ENCODE data around the gene NFE2L1.

- no peak for TF ChIP-seq ETV6 (IDR thresholded peaks at IDR 0.05; ENCODE audit: borderline replicate concordance in 1 of 2, low read depth in 2 of 2, low read length in 1 of 2)
- no peak for TF ChIP-seq ETV6 (CRISPR knock-in tag; IDR thresholded peaks at IDR 0.05; ENCODE audit: borderline replicate concordance)
- no peak for TF ChIP-seq NR4A1 (CRISPR knock-in tag; IDR thresholded peaks at IDR 0.05)
- TF ChIP-seq NR4A1 (tag; IDR thresholded peaks at IDR 0.05) = no peak
- TF ChIP-seq ETS1 (conservative IDR thresholded peaks at IDR 0.05; ENCODE audit: control insufficient read depth, low read depth, low read length) = no peak
- TF ChIP-seq, protein P1, sequence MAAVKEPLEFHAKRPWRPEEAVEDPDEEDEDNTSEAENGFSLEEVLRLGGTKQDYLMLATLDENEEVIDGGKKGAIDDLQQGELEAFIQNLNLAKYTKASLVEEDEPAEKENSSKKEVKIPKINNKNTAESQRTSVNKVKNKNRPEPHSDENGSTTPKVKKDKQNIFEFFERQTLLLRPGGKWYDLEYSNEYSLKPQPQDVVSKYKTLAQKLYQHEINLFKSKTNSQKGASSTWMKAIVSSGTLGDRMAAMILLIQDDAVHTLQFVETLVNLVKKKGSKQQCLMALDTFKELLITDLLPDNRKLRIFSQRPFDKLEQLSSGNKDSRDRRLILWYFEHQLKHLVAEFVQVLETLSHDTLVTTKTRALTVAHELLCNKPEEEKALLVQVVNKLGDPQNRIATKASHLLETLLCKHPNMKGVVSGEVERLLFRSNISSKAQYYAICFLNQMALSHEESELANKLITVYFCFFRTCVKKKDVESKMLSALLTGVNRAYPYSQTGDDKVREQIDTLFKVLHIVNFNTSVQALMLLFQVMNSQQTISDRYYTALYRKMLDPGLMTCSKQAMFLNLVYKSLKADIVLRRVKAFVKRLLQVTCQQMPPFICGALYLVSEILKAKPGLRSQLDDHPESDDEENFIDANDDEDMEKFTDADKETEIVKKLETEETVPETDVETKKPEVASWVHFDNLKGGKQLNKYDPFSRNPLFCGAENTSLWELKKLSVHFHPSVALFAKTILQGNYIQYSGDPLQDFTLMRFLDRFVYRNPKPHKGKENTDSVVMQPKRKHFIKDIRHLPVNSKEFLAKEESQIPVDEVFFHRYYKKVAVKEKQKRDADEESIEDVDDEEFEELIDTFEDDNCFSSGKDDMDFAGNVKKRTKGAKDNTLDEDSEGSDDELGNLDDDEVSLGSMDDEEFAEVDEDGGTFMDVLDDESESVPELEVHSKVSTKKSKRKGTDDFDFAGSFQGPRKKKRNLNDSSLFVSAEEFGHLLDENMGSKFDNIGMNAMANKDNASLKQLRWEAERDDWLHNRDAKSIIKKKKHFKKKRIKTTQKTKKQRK (IDR thresholded peaks at IDR 0.05; ENCODE audit: borderline replicate concordance, low read depth, low read length) = no peak
- TF ChIP-seq, protein P2, sequence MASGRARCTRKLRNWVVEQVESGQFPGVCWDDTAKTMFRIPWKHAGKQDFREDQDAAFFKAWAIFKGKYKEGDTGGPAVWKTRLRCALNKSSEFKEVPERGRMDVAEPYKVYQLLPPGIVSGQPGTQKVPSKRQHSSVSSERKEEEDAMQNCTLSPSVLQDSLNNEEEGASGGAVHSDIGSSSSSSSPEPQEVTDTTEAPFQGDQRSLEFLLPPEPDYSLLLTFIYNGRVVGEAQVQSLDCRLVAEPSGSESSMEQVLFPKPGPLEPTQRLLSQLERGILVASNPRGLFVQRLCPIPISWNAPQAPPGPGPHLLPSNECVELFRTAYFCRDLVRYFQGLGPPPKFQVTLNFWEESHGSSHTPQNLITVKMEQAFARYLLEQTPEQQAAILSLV (tag; IDR thresholded peaks at IDR 0.05) = no peak
- TF ChIP-seq, protein P3, sequence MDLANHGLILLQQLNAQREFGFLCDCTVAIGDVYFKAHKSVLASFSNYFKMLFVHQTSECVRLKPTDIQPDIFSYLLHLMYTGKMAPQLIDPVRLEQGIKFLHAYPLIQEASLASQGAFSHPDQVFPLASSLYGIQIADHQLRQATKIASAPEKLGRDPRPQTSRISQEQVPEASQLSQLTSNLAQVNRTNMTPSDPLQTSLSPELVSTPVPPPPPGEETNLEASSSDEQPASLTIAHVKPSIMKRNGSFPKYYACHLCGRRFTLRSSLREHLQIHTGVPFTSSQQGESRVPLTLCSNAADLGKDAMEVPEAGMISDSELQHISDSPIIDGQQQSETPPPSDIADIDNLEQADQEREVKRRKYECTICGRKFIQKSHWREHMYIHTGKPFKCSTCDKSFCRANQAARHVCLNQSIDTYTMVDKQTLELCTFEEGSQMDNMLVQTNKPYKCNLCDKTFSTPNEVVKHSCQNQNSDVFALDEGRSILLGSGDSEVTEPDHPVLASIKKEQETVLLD (IDR thresholded peaks at IDR 0.05) = no peak
- TF ChIP-seq POLR2A (conservative IDR thresholded peaks at IDR 0.05) = no peak
- TF ChIP-seq ZBTB34 (CRISPR knock-in tag; IDR thresholded peaks at IDR 0.05) = no peak
- TF ChIP-seq ELF4 (CRISPR knock-in tag; IDR thresholded peaks at IDR 0.05) = no peak
- TF ChIP-seq TBP (optimal IDR thresholded peaks at IDR 0.05; ENCODE audit: low read depth, low read length) = no peak
- TF ChIP-seq ZNF511 (CRISPR knock-in tag; IDR thresholded peaks at IDR 0.05) = no peak
- TF ChIP-seq, protein P4, sequence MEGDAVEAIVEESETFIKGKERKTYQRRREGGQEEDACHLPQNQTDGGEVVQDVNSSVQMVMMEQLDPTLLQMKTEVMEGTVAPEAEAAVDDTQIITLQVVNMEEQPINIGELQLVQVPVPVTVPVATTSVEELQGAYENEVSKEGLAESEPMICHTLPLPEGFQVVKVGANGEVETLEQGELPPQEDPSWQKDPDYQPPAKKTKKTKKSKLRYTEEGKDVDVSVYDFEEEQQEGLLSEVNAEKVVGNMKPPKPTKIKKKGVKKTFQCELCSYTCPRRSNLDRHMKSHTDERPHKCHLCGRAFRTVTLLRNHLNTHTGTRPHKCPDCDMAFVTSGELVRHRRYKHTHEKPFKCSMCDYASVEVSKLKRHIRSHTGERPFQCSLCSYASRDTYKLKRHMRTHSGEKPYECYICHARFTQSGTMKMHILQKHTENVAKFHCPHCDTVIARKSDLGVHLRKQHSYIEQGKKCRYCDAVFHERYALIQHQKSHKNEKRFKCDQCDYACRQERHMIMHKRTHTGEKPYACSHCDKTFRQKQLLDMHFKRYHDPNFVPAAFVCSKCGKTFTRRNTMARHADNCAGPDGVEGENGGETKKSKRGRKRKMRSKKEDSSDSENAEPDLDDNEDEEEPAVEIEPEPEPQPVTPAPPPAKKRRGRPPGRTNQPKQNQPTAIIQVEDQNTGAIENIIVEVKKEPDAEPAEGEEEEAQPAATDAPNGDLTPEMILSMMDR (IDR thresholded peaks at IDR 0.05 in 2 of 3, conservative IDR thresholded peaks at IDR 0.05 in 1 of 3; ENCODE audit: insufficient read depth in 2 of 3, low read depth in 1 of 3, low read length in 3 of 3) = no peak
- TF ChIP-seq SRF (CRISPR knock-in tag; IDR thresholded peaks at IDR 0.05) = no peak
These were observed 6.4 kb downstream of the NFE2L1 start for GRCh38 chr17:48054238-48055185.
